ENCODE measurements around the gene SLC9A9.

Gene SLC9A9

GRCh38 chr3:143232981-143233380 is 615.3 kb downstream of the SLC9A9 start:
- H3K9ac ChIP-seq (ENCODE audit: low read length): no peak overlapping the region
- H3K79me2 ChIP-seq (ENCODE audit: control insufficient read depth, insufficient read depth, low read length): no peaks in the 10 kb centered on the region
- no peaks in the 10 kb centered on the region for H3K79me1 ChIP-seq (ENCODE audit: low read length)
- H4K8ac ChIP-seq (ENCODE audit: low read depth, low read length): no peak overlapping the region
- no peak overlapping the region for H3K27ac ChIP-seq (ENCODE audit: low read depth, low read length)
- H3K23ac ChIP-seq (ENCODE audit: low read length): no peak overlapping the region
- no CpG with 5 or more reads among the region's 1 CpG for WGBS (ENCODE audit: extremely low coverage, insufficient coverage, low lambda C conversion rate)
- H3K4me2 ChIP-seq (ENCODE audit: low read length): no peak overlapping the region
- H3K4ac ChIP-seq (ENCODE audit: low read depth, low read length): no peak overlapping the region
- no peak overlapping the region for H2AK5ac ChIP-seq (ENCODE audit: low read length)
- H3K4me1 ChIP-seq (ENCODE audit: control insufficient read depth, low read depth, low read length): no peaks in the 10 kb centered on the region
- H4K5ac ChIP-seq (ENCODE audit: low read length): no peak overlapping the region
- no peak overlapping the region for H3K4me3 ChIP-seq (ENCODE audit: low read length)
- H3K18ac ChIP-seq (ENCODE audit: low read length): no peak overlapping the region
- H3K36me3 ChIP-seq (ENCODE audit: control insufficient read depth, insufficient read depth, low read length): no peaks in the 10 kb centered on the region
- no peak overlapping the region for H3K56ac ChIP-seq (ENCODE audit: low read length)
- H2BK5ac ChIP-seq (ENCODE audit: low read length): no peak overlapping the region
- no peaks in the 10 kb centered on the region for H3K27me3 ChIP-seq (ENCODE audit: insufficient read depth, low read length, poor library complexity)
- H2BK15ac ChIP-seq (replicated peaks; ENCODE audit: low read depth): no peak overlapping the region
- DNase-seq: no peak
- no peak overlapping the region for H2BK120ac ChIP-seq (ENCODE audit: low read depth, low read length)

- H2BK15ac ChIP-seq (replicated peaks; ENCODE audit: low read depth): no peak overlapping the region
- no peak overlapping the region for H2AK5ac ChIP-seq (ENCODE audit: low read length)
- H3K4me2 ChIP-seq (ENCODE audit: low read length): no peak overlapping the region
- no peaks in the 10 kb centered on the region for H3K4me1 ChIP-seq (ENCODE audit: control insufficient read depth, low read depth, low read length)
- no peak overlapping the region for H3K23ac ChIP-seq (ENCODE audit: low read length)
- no peak overlapping the region for H2BK120ac ChIP-seq (ENCODE audit: low read depth, low read length)
- H3K56ac ChIP-seq (ENCODE audit: low read length): no peak overlapping the region
- H3K18ac ChIP-seq (ENCODE audit: low read length): no peak overlapping the region
- no peak for DNase-seq
- H2BK5ac ChIP-seq (ENCODE audit: low read length): no peak overlapping the region
- no CpG with 5 or more reads among the region's 12 CpGs for WGBS (ENCODE audit: extremely low coverage, insufficient coverage, low lambda C conversion rate)
- no peaks in the 10 kb centered on the region for H3K79me2 ChIP-seq (ENCODE audit: control insufficient read depth, insufficient read depth, low read length)
- no peak overlapping the region for H3K4me3 ChIP-seq (ENCODE audit: low read length)
- H4K5ac ChIP-seq (ENCODE audit: low read length): no peak overlapping the region
- no peak overlapping the region for H4K8ac ChIP-seq (ENCODE audit: low read depth, low read length)
- H3K9ac ChIP-seq (ENCODE audit: low read length): no peak overlapping the region
- no peaks in the 10 kb centered on the region for H3K36me3 ChIP-seq (ENCODE audit: control insufficient read depth, insufficient read depth, low read length)
- H3K27me3 ChIP-seq (ENCODE audit: insufficient read depth, low read length, poor library complexity): no peaks in the 10 kb centered on the region
- no peaks in the 10 kb centered on the region for H3K79me1 ChIP-seq (ENCODE audit: low read length)
- no peak overlapping the region for H3K27ac ChIP-seq (ENCODE audit: low read depth, low read length)
- no peak overlapping the region for H3K4ac ChIP-seq (ENCODE audit: low read depth, low read length)
Observed at GRCh38 chr3:143228405-143228804, 619.9 kb downstream of the SLC9A9 start.

GRCh38 chr3:143226678-143227291 is 621.5 kb downstream of the SLC9A9 start:
- Histone ChIP-seq H2BK15ac (replicated peaks; ENCODE audit: low read depth) (no peak overlapping the region), H3K4me3 (ENCODE audit: low read length) (no peak overlapping the region), H2BK5ac (ENCODE audit: low read length) (no peak overlapping the region), H3K9ac (ENCODE audit: low read length) (no peak overlapping the region), H3K27me3 (ENCODE audit: insufficient read depth, low read length, poor library complexity) (no peaks in the 10 kb centered on the region), H4K5ac (ENCODE audit: low read length) (no peak overlapping the region), H3K56ac (ENCODE audit: low read length) (no peak overlapping the region), H3K79me1 (ENCODE audit: low read length) (no peaks in the 10 kb centered on the region), H3K4me1 (ENCODE audit: control insufficient read depth, low read depth, low read length) (no peaks in the 10 kb centered on the region), H4K8ac (ENCODE audit: low read depth, low read length) (no peak overlapping the region), H3K4ac (ENCODE audit: low read depth, low read length) (no peak overlapping the region), H2AK5ac (ENCODE audit: low read length) (no peak overlapping the region), H3K36me3 (ENCODE audit: control insufficient read depth, insufficient read depth, low read length) (no peaks in the 10 kb centered on the region), H3K27ac (ENCODE audit: low read depth, low read length) (no peak overlapping the region), H3K4me2 (ENCODE audit: low read length) (no peak overlapping the region), H3K23ac (ENCODE audit: low read length) (no peak overlapping the region), H3K18ac (ENCODE audit: low read length) (no peak overlapping the region), H3K79me2 (ENCODE audit: control insufficient read depth, insufficient read depth, low read length) (no peaks in the 10 kb centered on the region), H2BK120ac (ENCODE audit: low read depth, low read length) (no peak overlapping the region)
- DNase-seq: no peak
- WGBS (ENCODE audit: extremely low coverage, insufficient coverage, low lambda C conversion rate): no CpG with 5 or more reads among the region's 10 CpGs

- H3K36me3 ChIP-seq (ENCODE audit: control insufficient read depth, insufficient read depth, low read length): no peaks in the 10 kb centered on the region
- H3K4ac ChIP-seq (ENCODE audit: low read depth, low read length): no peak overlapping the region
- H2AK5ac ChIP-seq (ENCODE audit: low read length): no peak overlapping the region
- no peak overlapping the region for H3K27ac ChIP-seq (ENCODE audit: low read depth, low read length)
- no peak overlapping the region for H4K5ac ChIP-seq (ENCODE audit: low read length)
- no peak overlapping the region for H4K8ac ChIP-seq (ENCODE audit: low read depth, low read length)
- H2BK15ac ChIP-seq (replicated peaks; ENCODE audit: low read depth): no peak overlapping the region
- no peak for DNase-seq
- no peak overlapping the region for H3K18ac ChIP-seq (ENCODE audit: low read length)
- WGBS (ENCODE audit: extremely low coverage, insufficient coverage, low lambda C conversion rate): no CpG with 5 or more reads among the region's 2 CpGs
- H3K9ac ChIP-seq (ENCODE audit: low read length): no peak overlapping the region
- no peaks in the 10 kb centered on the region for H3K79me1 ChIP-seq (ENCODE audit: low read length)
- H3K4me1 ChIP-seq (ENCODE audit: control insufficient read depth, low read depth, low read length): no peaks in the 10 kb centered on the region
- H3K27me3 ChIP-seq (ENCODE audit: insufficient read depth, low read length, poor library complexity): no peaks in the 10 kb centered on the region
- no peak overlapping the region for H3K4me3 ChIP-seq (ENCODE audit: low read length)
- H2BK5ac ChIP-seq (ENCODE audit: low read length): no peak overlapping the region
- H3K79me2 ChIP-seq (ENCODE audit: control insufficient read depth, insufficient read depth, low read length): no peaks in the 10 kb centered on the region
- no peak overlapping the region for H3K56ac ChIP-seq (ENCODE audit: low read length)
- H3K4me2 ChIP-seq (ENCODE audit: low read length): no peak overlapping the region
- H2BK120ac ChIP-seq (ENCODE audit: low read depth, low read length): no peak overlapping the region
- no peak overlapping the region for H3K23ac ChIP-seq (ENCODE audit: low read length)
Observed at GRCh38 chr3:143224716-143225115, 623.6 kb downstream of the SLC9A9 start.

GRCh38 chr3:143222981-143223380 is 625.3 kb downstream of the SLC9A9 start:
- Histone ChIP-seq H3K79me2 (ENCODE audit: control insufficient read depth, insufficient read depth, low read length) (no peaks in the 10 kb centered on the region), H3K27me3 (ENCODE audit: insufficient read depth, low read length, poor library complexity) (no peaks in the 10 kb centered on the region), H3K36me3 (ENCODE audit: control insufficient read depth, insufficient read depth, low read length) (no peaks in the 10 kb centered on the region), H3K79me1 (ENCODE audit: low read length) (no peaks in the 10 kb centered on the region), H3K9ac (ENCODE audit: low read length) (no peak overlapping the region), H2BK5ac (ENCODE audit: low read length) (no peak overlapping the region), H3K4ac (ENCODE audit: low read depth, low read length) (no peak overlapping the region), H4K8ac (ENCODE audit: low read depth, low read length) (no peak overlapping the region), H3K56ac (ENCODE audit: low read length) (no peak overlapping the region), H3K27ac (ENCODE audit: low read depth, low read length) (no peak overlapping the region), H2BK15ac (replicated peaks; ENCODE audit: low read depth) (no peak overlapping the region), H2AK5ac (ENCODE audit: low read length) (no peak overlapping the region), H3K18ac (ENCODE audit: low read length) (no peak overlapping the region), H2BK120ac (ENCODE audit: low read depth, low read length) (no peak overlapping the region), H4K5ac (ENCODE audit: low read length) (no peak overlapping the region), H3K4me1 (ENCODE audit: control insufficient read depth, low read depth, low read length) (no peaks in the 10 kb centered on the region), H3K4me3 (ENCODE audit: low read length) (no peak overlapping the region), H3K23ac (ENCODE audit: low read length) (no peak overlapping the region), H3K4me2 (ENCODE audit: low read length) (no peak overlapping the region)
- DNase-seq: no peak
- no CpG with 5 or more reads among the region's 1 CpG for WGBS (ENCODE audit: extremely low coverage, insufficient coverage, low lambda C conversion rate)

GRCh38 chr3:143222505-143222904 is 625.8 kb downstream of the SLC9A9 start:
- no CpG with 5 or more reads among the region's 3 CpGs for WGBS (ENCODE audit: extremely low coverage, insufficient coverage, low lambda C conversion rate)

More at GRCh38 chr3:143222505-143222904, 625.8 kb downstream of the SLC9A9 start:
- Histone ChIP-seq H3K23ac (ENCODE audit: low read length) (no peak overlapping the region), H3K4me2 (ENCODE audit: low read length) (no peak overlapping the region), H3K27me3 (ENCODE audit: insufficient read depth, low read length, poor library complexity) (no peaks in the 10 kb centered on the region), H3K9ac (ENCODE audit: low read length) (no peak overlapping the region), H3K79me1 (ENCODE audit: low read length) (no peaks in the 10 kb centered on the region), H3K4ac (ENCODE audit: low read depth, low read length) (no peak overlapping the region), H2AK5ac (ENCODE audit: low read length) (no peak overlapping the region), H3K56ac (ENCODE audit: low read length) (no peak overlapping the region), H3K79me2 (ENCODE audit: control insufficient read depth, insufficient read depth, low read length) (no peaks in the 10 kb centered on the region), H4K5ac (ENCODE audit: low read length) (no peak overlapping the region), H3K27ac (ENCODE audit: low read depth, low read length) (no peak overlapping the region), H2BK120ac (ENCODE audit: low read depth, low read length) (no peak overlapping the region), H3K4me1 (ENCODE audit: control insufficient read depth, low read depth, low read length) (no peaks in the 10 kb centered on the region), H2BK15ac (replicated peaks; ENCODE audit: low read depth) (no peak overlapping the region), H4K8ac (ENCODE audit: low read depth, low read length) (no peak overlapping the region), H3K4me3 (ENCODE audit: low read length) (no peak overlapping the region), H2BK5ac (ENCODE audit: low read length) (no peak overlapping the region), H3K36me3 (ENCODE audit: control insufficient read depth, insufficient read depth, low read length) (no peaks in the 10 kb centered on the region), H3K18ac (ENCODE audit: low read length) (no peak overlapping the region)
- DNase-seq: no peak
